HFF-Myc (cell line): ENCODE data around the gene CABLES2.

ENCODE experiments used
- DNase-seq: peaks from one replicate; pipeline ENCODE4 v3.0.0-alpha.2; 2011; ENCODE audit warnings: low read depth; ENCODE audit errors: extremely low read depth
- H3K4me3 ChIP-seq: replicated peaks from 2 replicates; pipeline ENCODE4 v1.5.1; 2011; ENCODE audit warnings: low read depth, mild to moderate bottlenecking, control low read depth, low read length
- TF ChIP-seq, protein P1 (sequence below): IDR thresholded peaks from 2 replicates; pipeline ENCODE4 v1.5.1; 2012; ENCODE audit warnings: mild to moderate bottlenecking, low read depth, low read length, control low read depth; ENCODE audit errors: missing control alignments

CABLES2 gene

DNA sequence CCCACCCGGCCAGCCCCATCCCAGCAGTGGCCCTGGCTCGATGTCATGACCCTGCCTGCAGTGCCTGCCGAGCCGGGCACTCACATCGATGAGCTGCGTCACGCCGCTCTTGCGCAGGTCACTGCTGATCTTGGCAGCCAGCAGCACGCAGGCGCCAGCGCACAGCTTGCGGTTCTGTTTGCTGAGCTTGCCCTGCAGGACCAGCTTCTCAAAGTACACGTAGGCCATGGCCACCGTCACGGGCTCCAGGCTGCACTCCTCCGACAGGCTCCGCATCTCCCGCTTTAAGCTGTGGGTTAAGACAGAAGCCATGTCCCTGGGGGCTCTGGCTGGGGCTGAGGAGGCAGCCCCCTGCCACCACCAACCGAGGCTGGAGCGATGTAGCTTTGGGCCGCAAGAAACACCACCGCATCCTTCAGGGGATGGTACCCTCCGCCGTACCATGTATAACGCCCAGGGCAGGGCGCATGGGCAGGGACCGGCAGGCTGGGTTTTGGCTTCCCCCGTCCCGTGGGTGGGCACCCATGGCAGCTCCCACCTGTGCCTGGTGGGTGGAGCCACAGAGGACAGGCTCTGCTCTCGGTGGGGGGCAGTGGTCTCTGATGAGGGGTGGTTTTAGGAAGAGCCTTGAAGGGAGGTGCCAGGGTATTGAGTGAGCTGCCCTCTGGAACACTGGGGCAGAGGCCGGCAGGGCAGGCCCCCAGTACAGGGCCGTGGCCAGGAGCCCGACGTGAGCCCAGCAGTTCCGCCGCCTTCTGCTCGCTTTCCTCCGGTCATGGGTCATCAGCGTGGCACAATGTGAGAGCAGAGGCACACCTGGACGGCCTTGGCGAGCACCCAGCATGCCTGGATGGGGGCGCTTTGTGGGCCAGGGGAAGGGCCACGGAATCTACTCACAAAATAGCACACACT is 15.7 kb downstream of the CABLES2 start:
- DNase-seq = no peak
- TF ChIP-seq, protein P1, sequence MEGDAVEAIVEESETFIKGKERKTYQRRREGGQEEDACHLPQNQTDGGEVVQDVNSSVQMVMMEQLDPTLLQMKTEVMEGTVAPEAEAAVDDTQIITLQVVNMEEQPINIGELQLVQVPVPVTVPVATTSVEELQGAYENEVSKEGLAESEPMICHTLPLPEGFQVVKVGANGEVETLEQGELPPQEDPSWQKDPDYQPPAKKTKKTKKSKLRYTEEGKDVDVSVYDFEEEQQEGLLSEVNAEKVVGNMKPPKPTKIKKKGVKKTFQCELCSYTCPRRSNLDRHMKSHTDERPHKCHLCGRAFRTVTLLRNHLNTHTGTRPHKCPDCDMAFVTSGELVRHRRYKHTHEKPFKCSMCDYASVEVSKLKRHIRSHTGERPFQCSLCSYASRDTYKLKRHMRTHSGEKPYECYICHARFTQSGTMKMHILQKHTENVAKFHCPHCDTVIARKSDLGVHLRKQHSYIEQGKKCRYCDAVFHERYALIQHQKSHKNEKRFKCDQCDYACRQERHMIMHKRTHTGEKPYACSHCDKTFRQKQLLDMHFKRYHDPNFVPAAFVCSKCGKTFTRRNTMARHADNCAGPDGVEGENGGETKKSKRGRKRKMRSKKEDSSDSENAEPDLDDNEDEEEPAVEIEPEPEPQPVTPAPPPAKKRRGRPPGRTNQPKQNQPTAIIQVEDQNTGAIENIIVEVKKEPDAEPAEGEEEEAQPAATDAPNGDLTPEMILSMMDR = no peak
- H3K4me3 ChIP-seq = no peak overlapping the region

DNA sequence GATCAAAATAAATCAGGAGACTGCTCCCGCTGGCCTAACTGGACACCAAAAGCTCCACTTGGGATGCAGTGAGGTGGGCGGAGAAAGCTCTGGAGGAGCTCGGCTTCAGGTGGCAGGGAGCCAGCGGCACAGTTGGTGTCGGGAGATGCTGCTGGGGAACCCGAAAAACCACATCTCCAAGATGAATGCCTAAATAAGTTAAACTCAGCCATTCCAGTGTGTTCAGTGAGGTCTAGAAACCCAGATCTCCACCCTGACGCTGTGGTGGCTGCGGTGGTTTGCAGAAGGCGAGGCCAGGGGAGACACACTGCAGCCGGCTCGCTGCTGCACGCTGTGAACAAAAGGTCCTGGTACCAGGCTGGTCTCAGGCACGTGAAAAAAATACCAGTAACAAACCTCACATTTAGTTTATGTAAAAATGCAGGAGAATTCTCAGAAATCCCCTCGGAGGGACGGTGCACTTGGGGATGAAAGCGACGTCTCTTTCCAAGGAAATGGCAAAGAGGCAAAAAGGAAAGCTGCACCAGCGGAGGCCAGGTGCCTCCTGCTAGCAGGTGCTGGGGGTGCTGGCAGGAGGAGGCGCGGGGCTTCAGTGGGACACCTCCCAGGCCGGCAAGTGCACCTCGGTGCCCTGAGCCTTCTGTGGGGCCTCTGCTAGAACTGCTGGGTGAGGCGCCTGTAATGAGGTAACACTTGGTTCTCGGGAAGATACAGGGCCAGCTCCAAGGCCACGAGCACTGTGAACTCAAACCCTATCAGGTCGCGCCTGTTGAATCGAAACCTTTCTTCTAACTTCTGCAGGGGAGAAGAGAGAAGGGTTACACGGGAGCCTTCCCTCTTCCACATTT is 16.5 kb downstream of the CABLES2 start:
- TF ChIP-seq, protein P1 = no peak
- H3K4me3 ChIP-seq = no peak overlapping the region
- no peak for DNase-seq

DNA sequence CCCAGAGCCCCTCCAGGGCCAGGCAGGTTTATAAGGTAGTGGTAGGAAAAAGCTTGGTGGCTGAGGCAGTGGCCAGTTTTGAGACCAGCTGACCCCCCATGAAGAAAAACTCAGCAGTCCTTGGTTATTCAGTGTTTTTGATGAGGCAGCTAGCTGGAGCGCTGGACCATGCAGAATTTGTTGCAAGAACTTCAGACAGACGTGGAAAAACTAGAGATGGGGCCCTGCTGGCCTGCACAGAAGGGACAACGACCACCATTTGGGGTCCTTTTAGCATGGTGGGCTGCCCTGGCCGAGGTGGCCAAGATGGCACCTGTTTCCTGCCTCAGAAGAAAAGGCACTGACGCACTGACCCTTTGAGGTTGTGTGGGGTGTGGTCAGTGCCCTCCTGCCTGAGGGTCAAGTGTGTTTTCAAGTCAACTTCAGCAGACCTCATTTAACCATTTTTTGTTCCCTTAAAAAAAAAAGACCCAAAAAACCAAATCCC is 17.4 kb downstream of the CABLES2 start:
- no peak overlapping the region for H3K4me3 ChIP-seq
- TF ChIP-seq, protein P1 = no peak
- no peak for DNase-seq

- TF ChIP-seq, protein P1 = no peak
- no peak for DNase-seq
- peak overlapping the region; percentile 95 for H3K4me3 ChIP-seq
Measured at GRCh38 chr20:62388839-62389600, 18.1 kb downstream of the CABLES2 start.

DNA sequence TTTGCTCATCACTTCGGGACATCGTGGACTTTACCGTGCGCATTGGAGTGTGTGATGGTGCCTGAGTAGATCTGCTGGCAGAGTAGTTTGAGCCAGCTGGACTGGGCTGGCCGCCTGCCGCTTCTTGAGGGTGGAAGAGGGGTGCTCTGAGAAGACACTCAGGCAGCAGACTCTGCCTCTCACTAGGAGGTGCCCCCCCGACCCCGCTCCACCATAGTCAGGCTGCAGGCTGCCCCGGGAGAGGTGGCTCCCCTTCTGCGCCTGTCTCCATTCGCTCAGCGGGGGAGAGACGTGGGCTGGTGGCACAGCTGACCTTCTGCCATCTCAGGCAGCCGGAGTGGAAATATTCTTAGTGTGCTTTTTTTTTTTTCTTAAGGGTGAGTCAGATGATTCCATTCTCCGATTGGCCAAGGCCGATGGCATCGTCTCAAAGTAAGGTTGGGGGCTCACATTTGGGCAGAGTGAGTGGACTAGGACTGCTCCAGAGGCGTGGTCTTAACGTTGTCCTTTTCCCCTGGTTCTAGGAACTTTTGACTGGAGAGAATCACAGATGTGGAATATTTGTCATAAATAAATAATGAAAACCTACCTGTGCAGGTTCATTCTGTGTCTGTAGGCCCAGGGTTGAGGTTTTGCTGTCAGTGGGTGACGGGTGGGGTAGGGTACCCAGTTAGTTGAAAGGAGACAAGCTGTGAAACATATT is 19.0 kb downstream of the CABLES2 start:
- DNase-seq = no peak
- TF ChIP-seq, protein P1 = no peak
- peak overlapping the region; percentile 95 for H3K4me3 ChIP-seq
